ENCODE results near the gene SEMA3C.

GRCh38 chr7:80781561-80781979, 137.3 kb downstream of the SEMA3C start:
- no peak for TF ChIP-seq CTCF (IDR thresholded peaks at IDR 0.05)
- TF ChIP-seq POLR2A (IDR thresholded peaks at IDR 0.05) = no peak
